NB4 (cell line): ENCODE data around the gene ZNF630.
"Not testable (repeated sequence)": the region's sequence is repeated elsewhere in the genome, so short reads cannot be mapped to it uniquely, and the experiment has no call there.

Experiments used
- POLR2A ChIP-seq: IDR thresholded peaks from 2 replicates; pipeline ENCODE4 v1.6.1; 2011; ENCODE audit warnings: mild to moderate bottlenecking; ENCODE audit not compliant: insufficient read length; ENCODE audit errors: extremely low read depth
- TF ChIP-seq, protein P1 (sequence below): IDR thresholded peaks from one replicate; pipeline ENCODE4 v1.5.1; 2012; ENCODE audit warnings: low read depth, low read length

DNA sequence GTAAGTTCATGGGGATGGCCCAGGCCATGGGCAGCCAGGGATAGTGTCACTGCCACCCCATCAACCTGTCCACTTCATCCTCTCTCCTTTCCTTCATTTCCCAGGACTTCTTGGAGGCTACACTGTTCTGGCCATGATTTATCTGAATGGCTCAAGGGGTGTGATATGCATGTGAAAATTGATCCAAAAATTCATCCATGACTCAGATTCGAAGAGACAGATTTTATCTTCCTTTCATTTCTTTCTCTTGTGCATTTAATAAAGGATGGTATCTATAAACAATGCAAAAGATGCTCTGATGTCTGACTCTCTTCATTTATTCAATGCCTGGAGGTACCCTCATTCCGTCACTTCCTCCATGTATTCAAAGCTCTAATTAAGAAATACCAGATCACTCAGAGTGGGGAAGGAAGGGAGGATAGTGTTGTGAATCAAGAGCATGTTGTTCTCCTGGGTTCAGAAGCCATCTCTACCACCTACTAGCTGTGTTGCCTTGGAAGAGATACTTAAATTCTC, 61.9 kb downstream of the ZNF630 start:
- TF ChIP-seq, protein P1, sequence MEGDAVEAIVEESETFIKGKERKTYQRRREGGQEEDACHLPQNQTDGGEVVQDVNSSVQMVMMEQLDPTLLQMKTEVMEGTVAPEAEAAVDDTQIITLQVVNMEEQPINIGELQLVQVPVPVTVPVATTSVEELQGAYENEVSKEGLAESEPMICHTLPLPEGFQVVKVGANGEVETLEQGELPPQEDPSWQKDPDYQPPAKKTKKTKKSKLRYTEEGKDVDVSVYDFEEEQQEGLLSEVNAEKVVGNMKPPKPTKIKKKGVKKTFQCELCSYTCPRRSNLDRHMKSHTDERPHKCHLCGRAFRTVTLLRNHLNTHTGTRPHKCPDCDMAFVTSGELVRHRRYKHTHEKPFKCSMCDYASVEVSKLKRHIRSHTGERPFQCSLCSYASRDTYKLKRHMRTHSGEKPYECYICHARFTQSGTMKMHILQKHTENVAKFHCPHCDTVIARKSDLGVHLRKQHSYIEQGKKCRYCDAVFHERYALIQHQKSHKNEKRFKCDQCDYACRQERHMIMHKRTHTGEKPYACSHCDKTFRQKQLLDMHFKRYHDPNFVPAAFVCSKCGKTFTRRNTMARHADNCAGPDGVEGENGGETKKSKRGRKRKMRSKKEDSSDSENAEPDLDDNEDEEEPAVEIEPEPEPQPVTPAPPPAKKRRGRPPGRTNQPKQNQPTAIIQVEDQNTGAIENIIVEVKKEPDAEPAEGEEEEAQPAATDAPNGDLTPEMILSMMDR: not testable (repeated sequence)
- not testable (repeated sequence) for TF ChIP-seq POLR2A
